ENCODE data around the gene RASD2.

DNA sequence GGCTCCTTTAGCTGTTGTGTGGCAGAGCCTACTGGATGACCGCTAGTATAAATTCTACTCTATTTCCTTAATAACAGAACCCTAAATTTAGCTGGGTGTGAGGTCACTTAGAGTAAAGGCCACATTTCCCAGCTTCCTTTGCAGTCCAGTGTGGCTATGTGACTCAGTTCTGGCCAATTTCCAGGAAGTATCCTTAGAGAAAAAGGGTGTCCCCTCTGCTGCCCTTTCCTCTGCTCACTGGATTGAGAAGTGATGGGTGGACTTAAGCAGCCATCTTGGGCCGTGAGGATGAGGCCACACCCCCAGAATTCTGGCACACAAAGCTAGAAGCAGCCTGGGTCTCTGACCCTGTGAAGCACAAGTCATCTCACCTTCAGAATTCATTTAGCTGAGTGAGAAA, 11.7 kb upstream of the RASD2 start:
- TF ChIP-seq, protein P1, sequence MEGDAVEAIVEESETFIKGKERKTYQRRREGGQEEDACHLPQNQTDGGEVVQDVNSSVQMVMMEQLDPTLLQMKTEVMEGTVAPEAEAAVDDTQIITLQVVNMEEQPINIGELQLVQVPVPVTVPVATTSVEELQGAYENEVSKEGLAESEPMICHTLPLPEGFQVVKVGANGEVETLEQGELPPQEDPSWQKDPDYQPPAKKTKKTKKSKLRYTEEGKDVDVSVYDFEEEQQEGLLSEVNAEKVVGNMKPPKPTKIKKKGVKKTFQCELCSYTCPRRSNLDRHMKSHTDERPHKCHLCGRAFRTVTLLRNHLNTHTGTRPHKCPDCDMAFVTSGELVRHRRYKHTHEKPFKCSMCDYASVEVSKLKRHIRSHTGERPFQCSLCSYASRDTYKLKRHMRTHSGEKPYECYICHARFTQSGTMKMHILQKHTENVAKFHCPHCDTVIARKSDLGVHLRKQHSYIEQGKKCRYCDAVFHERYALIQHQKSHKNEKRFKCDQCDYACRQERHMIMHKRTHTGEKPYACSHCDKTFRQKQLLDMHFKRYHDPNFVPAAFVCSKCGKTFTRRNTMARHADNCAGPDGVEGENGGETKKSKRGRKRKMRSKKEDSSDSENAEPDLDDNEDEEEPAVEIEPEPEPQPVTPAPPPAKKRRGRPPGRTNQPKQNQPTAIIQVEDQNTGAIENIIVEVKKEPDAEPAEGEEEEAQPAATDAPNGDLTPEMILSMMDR (IDR thresholded peaks at IDR 0.05; ENCODE audit: low read depth, low read length): no peak
- no peak for TF ChIP-seq MYC (IDR thresholded peaks at IDR 0.05; ENCODE audit: low read depth, low read length)
- no peak for TF ChIP-seq POLR2A (IDR thresholded peaks at IDR 0.05; ENCODE audit: extremely low read depth, insufficient read length)
- TF ChIP-seq, protein P2, sequence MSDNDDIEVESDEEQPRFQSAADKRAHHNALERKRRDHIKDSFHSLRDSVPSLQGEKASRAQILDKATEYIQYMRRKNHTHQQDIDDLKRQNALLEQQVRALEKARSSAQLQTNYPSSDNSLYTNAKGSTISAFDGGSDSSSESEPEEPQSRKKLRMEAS (IDR thresholded peaks at IDR 0.05; ENCODE audit: low read depth, low read length): no peak

Measured in NB4 (cell line).